ENCODE measurements around the gene PCDH17.

The PCDH17 gene

GRCh38 chr13:57638186-57638890, 6.8 kb downstream of the PCDH17 start:
- Histone ChIP-seq H3K18ac (ENCODE audit: low read depth in 1 of 2, low read length in 2 of 2) (no peak overlapping the region), H3K4me2 (ENCODE audit: low read length, poor library complexity, severe bottlenecking) (no peak overlapping the region), H2BK15ac (ENCODE audit: low read depth, poor library complexity, severe bottlenecking) (no peak overlapping the region), H2AFZ (ENCODE audit: low read depth, low read length) (no peak overlapping the region), H3K27ac (ENCODE audit: low read length, poor library complexity, severe bottlenecking) (no peak overlapping the region), H3K36me3 (ENCODE audit: control insufficient read depth in 1 of 2, insufficient read depth in 2 of 2, low read depth in 1 of 2, low read length in 2 of 2) (peaks cover 0 to 4% of the 10 kb centered on the region in 2 experiments), H3K4me1 (ENCODE audit: control insufficient read depth, insufficient read depth, low read depth, low read length) (no peaks in the 10 kb centered on the region), H3K4me3 (ENCODE audit: insufficient read depth in 1 of 2, low read depth in 1 of 2, low read length in 2 of 2) (no peak overlapping the region), H3K4ac (ENCODE audit: low read depth in 1 of 2, low read length in 2 of 2) (no peak overlapping the region), H2BK120ac (ENCODE audit: low read depth, low read length) (no peak overlapping the region), H3K14ac (ENCODE audit: low read length in 2 of 2) (no peak overlapping the region), H4K91ac (ENCODE audit: low read length) (no peak overlapping the region), H3K23ac (ENCODE audit: low read length in 2 of 2) (no peak overlapping the region), H2BK12ac (ENCODE audit: low read length in 2 of 2) (no peak overlapping the region), H2BK5ac (ENCODE audit: low read depth, low read length, poor library complexity, severe bottlenecking) (no peak overlapping the region), H3K27me3 (ENCODE audit: control insufficient read depth in 1 of 2, insufficient read depth in 1 of 2, low read length in 2 of 2) (peaks cover 14 to 21% of the 10 kb centered on the region in 2 experiments), H3K9me3 (ENCODE audit: control insufficient read depth, low read length) (no peaks in the 10 kb centered on the region), H3K9ac (ENCODE audit: low read length) (no peak overlapping the region), H3K79me1 (replicated peaks; ENCODE audit: low read length, poor library complexity, severe bottlenecking) (no peaks in the 10 kb centered on the region), H2AK5ac (ENCODE audit: low read length, severe bottlenecking) (no peak overlapping the region), H4K8ac (ENCODE audit: low read length) (no peak overlapping the region)
- no peak for DNase-seq
- 96% methylated on average over 2 of the region's 4 CpGs for WGBS

GRCh38 chr13:57640607-57641006, 9.1 kb downstream of the PCDH17 start:
- Histone ChIP-seq H3K27ac (ENCODE audit: low read length, poor library complexity, severe bottlenecking) (no peak overlapping the region), H3K4me3 (ENCODE audit: insufficient read depth in 1 of 2, low read depth in 1 of 2, low read length in 2 of 2) (no peak overlapping the region), H3K9me3 (ENCODE audit: control insufficient read depth, low read length) (no peaks in the 10 kb centered on the region), H2BK5ac (ENCODE audit: low read depth, low read length, poor library complexity, severe bottlenecking) (no peak overlapping the region), H2BK120ac (ENCODE audit: low read depth, low read length) (no peak overlapping the region), H3K79me1 (replicated peaks; ENCODE audit: low read length, poor library complexity, severe bottlenecking) (no peaks in the 10 kb centered on the region), H3K18ac (ENCODE audit: low read depth in 1 of 2, low read length in 2 of 2) (no peak overlapping the region), H3K23ac (ENCODE audit: low read length in 2 of 2) (no peak overlapping the region), H2BK15ac (ENCODE audit: low read depth, poor library complexity, severe bottlenecking) (no peak overlapping the region), H2BK12ac (ENCODE audit: low read length in 2 of 2) (no peak overlapping the region), H3K4me1 (ENCODE audit: control insufficient read depth, insufficient read depth, low read depth, low read length) (no peaks in the 10 kb centered on the region), H3K4me2 (ENCODE audit: low read length, poor library complexity, severe bottlenecking) (no peak overlapping the region), H3K36me3 (ENCODE audit: control insufficient read depth in 1 of 2, insufficient read depth in 2 of 2, low read depth in 1 of 2, low read length in 2 of 2) (no peaks in the 10 kb centered on the region), H4K8ac (ENCODE audit: low read length) (no peak overlapping the region), H4K91ac (ENCODE audit: low read length) (no peak overlapping the region), H2AFZ (ENCODE audit: low read depth, low read length) (no peak overlapping the region), H2AK5ac (ENCODE audit: low read length, severe bottlenecking) (no peak overlapping the region), H3K14ac (ENCODE audit: low read length in 2 of 2) (no peak overlapping the region), H3K27me3 (ENCODE audit: control insufficient read depth in 1 of 2, insufficient read depth in 1 of 2, low read length in 2 of 2) (peaks cover 0 to 6% of the 10 kb centered on the region in 2 experiments), H3K4ac (ENCODE audit: low read depth in 1 of 2, low read length in 2 of 2) (no peak overlapping the region), H3K9ac (ENCODE audit: low read length) (no peak overlapping the region)
- DNase-seq, result peak; percentile 33
- WGBS, result 92% methylated on average over 3 of the region's 4 CpGs

- H3K4me1 ChIP-seq (ENCODE audit: control insufficient read depth, insufficient read depth, low read depth, low read length), result no peaks in the 10 kb centered on the region
- H3K4me3 ChIP-seq (ENCODE audit: insufficient read depth in 1 of 2, low read depth in 1 of 2, low read length in 2 of 2), result no peak overlapping the region
- H4K8ac ChIP-seq (ENCODE audit: low read length), result no peak overlapping the region
- no peak overlapping the region for H4K91ac ChIP-seq (ENCODE audit: low read length)
- no peaks in the 10 kb centered on the region for H3K79me1 ChIP-seq (replicated peaks; ENCODE audit: low read length, poor library complexity, severe bottlenecking)
- no peak overlapping the region for H3K4ac ChIP-seq (ENCODE audit: low read depth in 1 of 2, low read length in 2 of 2)
- H2BK15ac ChIP-seq (ENCODE audit: low read depth, poor library complexity, severe bottlenecking), result no peak overlapping the region
- H2AFZ ChIP-seq (ENCODE audit: low read depth, low read length), result no peak overlapping the region
- no peaks in the 10 kb centered on the region for H3K36me3 ChIP-seq (ENCODE audit: control insufficient read depth in 1 of 2, insufficient read depth in 2 of 2, low read depth in 1 of 2, low read length in 2 of 2)
- no peak overlapping the region for H3K14ac ChIP-seq (ENCODE audit: low read length in 2 of 2)
- no peak overlapping the region for H2BK12ac ChIP-seq (ENCODE audit: low read length in 2 of 2)
- H2AK5ac ChIP-seq (ENCODE audit: low read length, severe bottlenecking), result no peak overlapping the region
- H3K27ac ChIP-seq (ENCODE audit: low read length, poor library complexity, severe bottlenecking), result no peak overlapping the region
- H3K27me3 ChIP-seq (ENCODE audit: control insufficient read depth in 1 of 2, insufficient read depth in 1 of 2, low read length in 2 of 2), result peaks cover 0 to 1% of the 10 kb centered on the region in 2 experiments
- no peak overlapping the region for H3K23ac ChIP-seq (ENCODE audit: low read length in 2 of 2)
- no peaks in the 10 kb centered on the region for H3K9me3 ChIP-seq (ENCODE audit: control insufficient read depth, low read length)
- H3K18ac ChIP-seq (ENCODE audit: low read depth in 1 of 2, low read length in 2 of 2), result no peak overlapping the region
- WGBS, result 100% methylated on average over 1 of the region's 3 CpGs
- H2BK120ac ChIP-seq (ENCODE audit: low read depth, low read length), result no peak overlapping the region
- no peak for DNase-seq
- H2BK5ac ChIP-seq (ENCODE audit: low read depth, low read length, poor library complexity, severe bottlenecking), result no peak overlapping the region
- H3K4me2 ChIP-seq (ENCODE audit: low read length, poor library complexity, severe bottlenecking), result no peak overlapping the region
- H3K9ac ChIP-seq (ENCODE audit: low read length), result no peak overlapping the region
These were observed 9.5 kb downstream of the PCDH17 start for GRCh38 chr13:57641051-57641450.

DNA sequence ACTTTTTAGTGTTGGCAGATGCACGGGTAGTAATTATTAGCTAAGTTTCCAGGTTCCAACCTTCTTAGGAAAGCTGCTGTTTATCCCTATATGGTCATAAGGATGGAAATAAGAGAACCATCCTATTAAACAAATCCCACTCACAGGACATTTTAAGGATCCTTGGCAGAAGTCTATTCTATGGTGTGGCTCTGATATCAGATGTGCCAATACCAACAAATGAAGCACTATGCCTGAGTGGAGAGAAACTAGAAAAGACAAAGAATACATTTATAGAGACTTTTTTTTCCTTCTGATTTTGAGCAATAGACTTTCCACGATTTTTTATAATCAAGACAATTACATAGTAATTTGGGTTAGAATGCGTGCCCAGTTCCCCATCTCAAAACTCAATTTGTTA, 12.6 kb downstream of the PCDH17 start:
- WGBS, result no CpG with 5 or more reads among the region's 3 CpGs

More for the DNA sequence above, 12.6 kb downstream of the PCDH17 start:
- Histone ChIP-seq H2AFZ (ENCODE audit: low read depth, low read length) (no peak overlapping the region), H3K79me1 (replicated peaks; ENCODE audit: low read length, poor library complexity, severe bottlenecking) (no peaks in the 10 kb centered on the region), H2AK5ac (ENCODE audit: low read length, severe bottlenecking) (no peak overlapping the region), H2BK120ac (ENCODE audit: low read depth, low read length) (no peak overlapping the region), H3K14ac (ENCODE audit: low read length in 2 of 2) (no peak overlapping the region), H2BK15ac (ENCODE audit: low read depth, poor library complexity, severe bottlenecking) (no peak overlapping the region), H3K36me3 (ENCODE audit: control insufficient read depth in 1 of 2, insufficient read depth in 2 of 2, low read depth in 1 of 2, low read length in 2 of 2) (no peaks in the 10 kb centered on the region), H4K91ac (ENCODE audit: low read length) (no peak overlapping the region), H3K4ac (ENCODE audit: low read depth in 1 of 2, low read length in 2 of 2) (no peak overlapping the region), H3K27me3 (ENCODE audit: control insufficient read depth in 1 of 2, insufficient read depth in 1 of 2, low read length in 2 of 2) (no peaks in the 10 kb centered on the region), H3K4me2 (ENCODE audit: low read length, poor library complexity, severe bottlenecking) (no peak overlapping the region), H3K27ac (ENCODE audit: low read length, poor library complexity, severe bottlenecking) (no peak overlapping the region), H3K4me1 (ENCODE audit: control insufficient read depth, insufficient read depth, low read depth, low read length) (no peaks in the 10 kb centered on the region), H4K8ac (ENCODE audit: low read length) (no peak overlapping the region), H3K9me3 (ENCODE audit: control insufficient read depth, low read length) (no peaks in the 10 kb centered on the region), H2BK5ac (ENCODE audit: low read depth, low read length, poor library complexity, severe bottlenecking) (no peak overlapping the region), H3K4me3 (ENCODE audit: insufficient read depth in 1 of 2, low read depth in 1 of 2, low read length in 2 of 2) (no peak overlapping the region), H3K9ac (ENCODE audit: low read length) (no peak overlapping the region), H3K23ac (ENCODE audit: low read length in 2 of 2) (no peak overlapping the region), H3K18ac (ENCODE audit: low read depth in 1 of 2, low read length in 2 of 2) (no peak overlapping the region), H2BK12ac (ENCODE audit: low read length in 2 of 2) (no peak overlapping the region)
- DNase-seq, result no peak
